Natural killer cell (primary cell): Measurements from ENCODE around the gene TRAPPC2L. TPM values are rescaled to one million over a fixed set of nuclear protein-coding genes. Genes with fewer than 3 reads are reported as not detected.

ENCODE experiments used
- ATAC-seq, 3 donors: fragments of 150-1000 bp in 2 of 3; fragments of 200-7000 bp in 1 of 3; cut with Tn5 transposase; 1 replicate in 1 of 3; 2 replicates in 2 of 3; pipeline ENCODE4 v1.10.0; 2021; ENCODE audit warnings: mild to moderate bottlenecking in 2 of 3, moderate library complexity in 2 of 3
- DNase-seq, 2 donors: peaks; one replicate each; pipeline versions ENCODE4 v3.0.0 to v3.0.0-alpha.2; 2013 to 2021; ENCODE audit warnings: mixed read lengths in 1 of 2
- H3K27ac ChIP-seq: one replicate; pipeline ENCODE4 v1.5.1; 2013; ENCODE audit warnings: mild to moderate bottlenecking, low read length
- H3K27me3 ChIP-seq: one replicate; pipeline ENCODE4 v1.6.1; 2013; ENCODE audit warnings: low read length; ENCODE audit not compliant: control insufficient read depth, insufficient read depth
- H3K36me3 ChIP-seq: one replicate; pipeline ENCODE4 v1.6.1; 2013; ENCODE audit warnings: low read length; ENCODE audit not compliant: control insufficient read depth, insufficient read depth
- H3K4me1 ChIP-seq: one replicate; pipeline ENCODE4 v1.6.1; 2013; ENCODE audit warnings: low read length; ENCODE audit not compliant: control insufficient read depth, insufficient read depth
- H3K4me3 ChIP-seq: one replicate; pipeline ENCODE4 v1.5.1; 2013; ENCODE audit warnings: low read length
- H3K9me3 ChIP-seq: one replicate; pipeline ENCODE4 v1.6.1; 2013; ENCODE audit warnings: low read length; ENCODE audit not compliant: control insufficient read depth, insufficient read depth
- H3K27ac Mint-ChIP-seq, 2 donors: one replicate each; pipeline ENCODE4 v1.8.0; 2022; ENCODE audit warnings: mild to moderate bottlenecking in 2 of 2, mixed read lengths in 2 of 2, moderate library complexity in 1 of 2
- H3K27me3 Mint-ChIP-seq, 2 donors: one replicate each; pipeline ENCODE4 v1.8.0; 2022; ENCODE audit warnings: low read depth in 2 of 2, mixed read lengths in 2 of 2
- H3K36me3 Mint-ChIP-seq: one replicate; pipeline ENCODE4 v1.8.0; 2022; ENCODE audit warnings: mixed read lengths
- H3K4me1 Mint-ChIP-seq, 2 donors: one replicate each; pipeline ENCODE4 v1.8.0; 2022; ENCODE audit warnings: mixed read lengths in 2 of 2
- H3K4me3 Mint-ChIP-seq: one replicate; pipeline ENCODE4 v1.8.0; 2022; ENCODE audit warnings: mild to moderate bottlenecking, moderate library complexity, mixed read lengths
- H3K9me3 Mint-ChIP-seq, 2 donors: one replicate each; pipeline ENCODE4 v1.8.0; 2022; ENCODE audit warnings: mixed read lengths in 2 of 2
- CTCF ChIP-seq: fragments of 200-600 bp; IDR thresholded peaks from one replicate; pipeline ENCODE4 v1.8.0; 2022; ENCODE audit warnings: antibody characterized with exemption
- WGBS: methylation state at CpG from one replicate; pipeline ENCODE4 v1.1.7; 2013; ENCODE audit warnings: missing lambda C conversion rate; ENCODE audit not compliant: insufficient coverage; 5-methylcytosine and 5-hydroxymethylcytosine counted together
- intact Hi-C: fragments of 100-400 bp; cut with micrococcal nuclease; formaldehyde crosslinking; loops from one replicate; pipeline ENCODE4 v1.14.2; 2022
- total RNA-seq, 4 donors: library from RNA; stranded (reverse); fragments of 120-200 nt in 1 of 4; gene quantifications; one replicate each; pipeline versions ENCODE4 v1.2.3 to v1.2.4, GENCODE V29; 2013 to 2022

TRAPPC2L gene
- total RNA-seq, 3 donors from 2014 or later (not counting 1 experiment from before 2014, with no cell fraction given): 31.9 to 39.0 (median 36.2) TPM

- H3K27ac Mint-ChIP-seq: no peak overlapping the region
- no peak for DNase-seq
- H3K4me1 Mint-ChIP-seq: peaks cover 0 to 6% of the 10 kb centered on the region in 2 donors
- 93% methylated on average over 45 of the region's 45 CpGs for WGBS
- no peaks in the 10 kb centered on the region for H3K9me3 Mint-ChIP-seq
- peaks cover 5% of the 10 kb centered on the region for H3K4me1 ChIP-seq
- no peak for TF ChIP-seq CTCF
- no peaks in the 10 kb centered on the region for H3K36me3 Mint-ChIP-seq
- no peaks in the 10 kb centered on the region for H3K27me3 ChIP-seq
- H3K4me3 ChIP-seq: no peak overlapping the region
- no peaks in the 10 kb centered on the region for H3K27me3 Mint-ChIP-seq
- H3K36me3 ChIP-seq: no peaks in the 10 kb centered on the region
- no peak overlapping the region for H3K27ac ChIP-seq
- intact Hi-C loops: no loop called here
- no peak overlapping the region for H3K4me3 Mint-ChIP-seq
- no peak for ATAC-seq
- H3K9me3 ChIP-seq: no peaks in the 10 kb centered on the region
Observed at GRCh38 chr16:88878967-88879787, 22.2 kb downstream of the TRAPPC2L start.

- H3K27ac ChIP-seq: no peak overlapping the region
- no peaks in the 10 kb centered on the region for H3K27me3 ChIP-seq
- no peak overlapping the region for H3K4me3 Mint-ChIP-seq
- no peaks in the 10 kb centered on the region for H3K36me3 ChIP-seq
- no peaks in the 10 kb centered on the region for H3K36me3 Mint-ChIP-seq
- DNase-seq: no peak
- H3K9me3 Mint-ChIP-seq: no peaks in the 10 kb centered on the region
- 94% methylated on average over 11 of the region's 11 CpGs for WGBS
- intact Hi-C loops: no loop called here
- no peak overlapping the region for H3K4me3 ChIP-seq
- peaks cover 5% of the 10 kb centered on the region for H3K4me1 ChIP-seq
- ATAC-seq: no peak
- H3K4me1 Mint-ChIP-seq: peaks cover 0 to 6% of the 10 kb centered on the region in 2 donors
- H3K27ac Mint-ChIP-seq: no peak overlapping the region
- TF ChIP-seq CTCF: no peak
- no peaks in the 10 kb centered on the region for H3K9me3 ChIP-seq
- no peaks in the 10 kb centered on the region for H3K27me3 Mint-ChIP-seq
Observed at GRCh38 chr16:88879788-88880055, 22.8 kb downstream of the TRAPPC2L start.

GRCh38 chr16:88880226-88881006 lies 23.5 kb downstream of the TRAPPC2L start:
- 93% methylated on average over 36 of the region's 36 CpGs for WGBS
- Mint-ChIP-seq H3K27me3 (no peaks in the 10 kb centered on the region), H3K4me3 (no peak overlapping the region)

More at GRCh38 chr16:88880226-88881006, 23.5 kb downstream of the TRAPPC2L start:
- peaks cover 0 to 6% of the 10 kb centered on the region in 2 donors for H3K4me1 Mint-ChIP-seq
- Histone ChIP-seq H3K4me1 (peaks cover 5% of the 10 kb centered on the region), H3K9me3 (no peaks in the 10 kb centered on the region), H3K4me3 (no peak overlapping the region), H3K36me3 (no peaks in the 10 kb centered on the region), H3K27ac (no peak overlapping the region), H3K27me3 (no peaks in the 10 kb centered on the region)
- DNase-seq (no peak), ATAC-seq (no peak)
- no peak for TF ChIP-seq CTCF
- H3K36me3 Mint-ChIP-seq: no peaks in the 10 kb centered on the region
- intact Hi-C loops: no loop called here
- no peaks in the 10 kb centered on the region for H3K9me3 Mint-ChIP-seq
- H3K27ac Mint-ChIP-seq: no peak overlapping the region
